ENCODE results near the gene PEMT.
A peak's percentile ranks its signal among the peaks of the same experiment; 100 is the strongest.
"Not testable (repeated sequence)": the region's sequence is repeated elsewhere in the genome, so short reads cannot be mapped to it uniquely, and the experiment has no call there.

Gene PEMT

GRCh38 chr17:17476865-17477467 is 114.5 kb downstream of the PEMT start, which contains the start of gene MED9:
Gene MED9 (plus strand): TSS chr17:17477000. CDS start chr17:17477042, 42 bp downstream.
- peak; percentile 93 to 94 for DNase-seq

- DNase-seq = no peak
Observed at GRCh38 chr17:17474341-17474740, 117.2 kb downstream of the PEMT start.

GRCh38 chr17:17472333-17472920 is 119.1 kb downstream of the PEMT start:
- DNase-seq = no peak

- no peak for DNase-seq
Observed at GRCh38 chr17:17469996-17470395, 121.5 kb downstream of the PEMT start.

GRCh38 chr17:17469358-17469757 is 122.2 kb downstream of the PEMT start:
- no peak for DNase-seq

GRCh38 chr17:17468217-17469010 is 123.1 kb downstream of the PEMT start:
- no peak for DNase-seq

GRCh38 chr17:17467720-17468119 is 123.8 kb downstream of the PEMT start:
- no peak for DNase-seq

GRCh38 chr17:17467016-17467415 is 124.5 kb downstream of the PEMT start:
- DNase-seq = no peak

- no peak for DNase-seq
Observed at GRCh38 chr17:17466511-17466910, 125.0 kb downstream of the PEMT start.

- DNase-seq = not testable (repeated sequence)
Observed at GRCh38 chr17:17465878-17466277, 125.6 kb downstream of the PEMT start.

GRCh38 chr17:17463821-17464220 is 127.7 kb downstream of the PEMT start:
- DNase-seq = no peak

- DNase-seq = no peak
Observed at GRCh38 chr17:17462048-17462824, 129.3 kb downstream of the PEMT start.

GRCh38 chr17:17460038-17460437 is 131.5 kb downstream of the PEMT start:
- DNase-seq = no peak

GRCh38 chr17:17457680-17458079 is 133.8 kb downstream of the PEMT start:
- DNase-seq = no peak

GRCh38 chr17:17456251-17456650 is 135.3 kb downstream of the PEMT start:
- DNase-seq = no peak

Data from CD4-positive, alpha-beta T cell treated with Interleukin-1 beta for 1 hour (primary cell).